GM12892 (cell line): ENCODE data around the gene SH3RF3.

Experiments
- POLR2A ChIP-seq: IDR thresholded peaks from 2 replicates; pipeline ENCODE4 v1.6.1; 2011; ENCODE audit warnings: low read depth, low read length, control low read depth
- POLR2AphosphoS5 ChIP-seq: IDR thresholded peaks from 2 replicates; pipeline ENCODE4 v1.6.1; 2011; ENCODE audit warnings: low read depth, low read length, control low read depth
- TAF1 ChIP-seq: IDR thresholded peaks from 2 replicates; pipeline ENCODE4 v1.6.1; 2011; ENCODE audit warnings: low read depth, mild to moderate bottlenecking, control low read depth, low read length, borderline replicate concordance

GRCh38 chr2:109160714-109161440 is 31.9 kb downstream of the SH3RF3 start:
- TF ChIP-seq POLR2A = no peak
- no peak for TF ChIP-seq POLR2AphosphoS5
- no peak for TF ChIP-seq TAF1
